Choroid plexus epithelial cell (primary cell): ENCODE measurements around the gene TAF4B.

Experiments used
- DNase-seq: peaks from one replicate; pipeline ENCODE4 v3.0.0-alpha.2; 2010; ENCODE audit warnings: low read depth
- H3K4me3 ChIP-seq: 2 replicates; pipeline ENCODE4 v1.5.1; 2011; ENCODE audit warnings: low read depth, mild to moderate bottlenecking, control low read depth, low read length, moderate library complexity
- TF ChIP-seq, protein P1 (sequence below): conservative IDR thresholded peaks from 2 replicates; pipeline ENCODE4 v1.5.1; 2011; ENCODE audit warnings: low read depth, mild to moderate bottlenecking, control low read depth, inconsistent platforms, low read length, moderate library complexity

The TAF4B gene

GRCh38 chr18:26309281-26309680 is 83.0 kb downstream of the TAF4B start:
- H3K4me3 ChIP-seq, result no peak overlapping the region
- TF ChIP-seq, protein P1, sequence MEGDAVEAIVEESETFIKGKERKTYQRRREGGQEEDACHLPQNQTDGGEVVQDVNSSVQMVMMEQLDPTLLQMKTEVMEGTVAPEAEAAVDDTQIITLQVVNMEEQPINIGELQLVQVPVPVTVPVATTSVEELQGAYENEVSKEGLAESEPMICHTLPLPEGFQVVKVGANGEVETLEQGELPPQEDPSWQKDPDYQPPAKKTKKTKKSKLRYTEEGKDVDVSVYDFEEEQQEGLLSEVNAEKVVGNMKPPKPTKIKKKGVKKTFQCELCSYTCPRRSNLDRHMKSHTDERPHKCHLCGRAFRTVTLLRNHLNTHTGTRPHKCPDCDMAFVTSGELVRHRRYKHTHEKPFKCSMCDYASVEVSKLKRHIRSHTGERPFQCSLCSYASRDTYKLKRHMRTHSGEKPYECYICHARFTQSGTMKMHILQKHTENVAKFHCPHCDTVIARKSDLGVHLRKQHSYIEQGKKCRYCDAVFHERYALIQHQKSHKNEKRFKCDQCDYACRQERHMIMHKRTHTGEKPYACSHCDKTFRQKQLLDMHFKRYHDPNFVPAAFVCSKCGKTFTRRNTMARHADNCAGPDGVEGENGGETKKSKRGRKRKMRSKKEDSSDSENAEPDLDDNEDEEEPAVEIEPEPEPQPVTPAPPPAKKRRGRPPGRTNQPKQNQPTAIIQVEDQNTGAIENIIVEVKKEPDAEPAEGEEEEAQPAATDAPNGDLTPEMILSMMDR, result no peak
- DNase-seq, result peak; percentile 72

DNA sequence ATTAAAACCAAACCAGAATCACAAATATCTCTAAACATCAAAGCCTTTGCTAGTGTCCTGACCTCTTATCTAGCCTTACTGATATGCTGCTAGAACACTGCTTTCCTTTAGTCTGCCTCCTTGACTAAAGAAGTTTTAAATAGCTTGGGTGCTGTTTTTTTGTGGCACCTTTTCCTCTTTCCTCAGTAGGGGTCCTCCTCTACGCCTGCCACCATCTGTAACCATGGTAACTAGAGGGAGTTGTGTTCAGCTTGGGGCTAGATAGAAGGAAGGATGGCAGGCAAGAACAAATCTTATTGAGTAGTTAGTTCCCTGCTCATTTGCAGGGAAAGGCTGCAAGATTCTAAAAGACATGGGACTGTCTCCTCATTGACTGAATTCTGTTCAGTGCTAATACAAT is 86.0 kb downstream of the TAF4B start:
- H3K4me3 ChIP-seq, result no peak overlapping the region
- TF ChIP-seq, protein P1, result no peak
- no peak for DNase-seq

GRCh38 chr18:26317398-26317797 is 91.2 kb downstream of the TAF4B start:
- no peak overlapping the region for H3K4me3 ChIP-seq
- DNase-seq, result peak; percentile 14
- TF ChIP-seq, protein P1, result no peak

DNA sequence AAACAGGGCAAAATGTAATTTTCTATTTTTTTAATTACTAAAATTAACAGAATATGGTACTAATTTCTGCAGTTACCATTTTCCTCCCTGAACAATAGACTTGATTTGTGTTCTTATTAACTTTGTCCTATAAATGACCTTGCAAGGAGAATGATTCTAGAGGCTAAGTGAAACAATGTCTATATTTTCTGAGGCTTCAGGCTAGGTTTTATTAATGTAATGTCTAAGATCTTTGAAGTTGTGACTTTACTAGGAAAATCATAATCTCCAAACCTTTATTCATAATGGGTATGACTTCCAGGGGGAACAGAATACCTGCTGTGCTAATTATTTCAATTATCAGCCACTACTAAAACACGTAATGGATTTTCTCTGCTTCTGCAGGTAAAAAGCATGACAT is 94.4 kb downstream of the TAF4B start:
- DNase-seq, result no peak
- TF ChIP-seq, protein P1, result no peak
- H3K4me3 ChIP-seq, result no peak overlapping the region

DNA sequence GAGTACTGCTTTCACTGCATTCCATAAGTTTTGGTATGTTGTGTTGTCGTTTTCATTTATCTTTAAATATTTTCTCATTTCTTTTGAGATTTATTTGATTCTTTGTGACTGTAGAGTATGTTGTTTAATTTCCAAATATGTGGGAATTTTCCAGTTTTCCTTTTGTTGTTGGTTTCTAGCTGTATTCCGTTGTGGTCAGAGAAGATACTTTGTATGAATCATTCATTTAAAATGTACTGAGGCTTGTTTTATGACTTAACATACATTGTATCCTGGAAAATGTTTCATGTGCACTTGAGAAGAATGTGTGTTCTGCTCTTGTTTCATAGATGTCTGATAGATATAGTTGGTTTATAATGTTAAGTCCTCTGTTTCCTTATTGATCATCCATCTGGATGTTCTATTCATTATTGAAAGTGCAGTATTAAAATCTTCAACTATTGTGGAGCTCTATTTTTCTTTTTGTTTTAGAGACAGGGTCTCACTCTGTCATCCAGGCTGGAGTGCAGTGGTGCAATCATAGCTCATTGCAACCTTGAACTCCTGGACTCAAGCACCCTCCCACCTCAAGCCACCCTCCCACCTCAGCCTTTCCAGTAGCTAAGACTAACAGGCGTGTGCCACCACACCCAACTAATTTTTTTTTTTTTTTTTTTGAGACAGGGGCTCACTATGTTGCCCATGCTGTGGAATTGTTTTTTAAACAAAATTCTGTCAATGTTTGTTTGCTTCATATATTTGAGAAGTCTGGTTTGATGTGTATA is 96.8 kb downstream of the TAF4B start:
- H3K4me3 ChIP-seq, result no peak overlapping the region
- DNase-seq, result peak; percentile 57
- TF ChIP-seq, protein P1, result no peak

DNA sequence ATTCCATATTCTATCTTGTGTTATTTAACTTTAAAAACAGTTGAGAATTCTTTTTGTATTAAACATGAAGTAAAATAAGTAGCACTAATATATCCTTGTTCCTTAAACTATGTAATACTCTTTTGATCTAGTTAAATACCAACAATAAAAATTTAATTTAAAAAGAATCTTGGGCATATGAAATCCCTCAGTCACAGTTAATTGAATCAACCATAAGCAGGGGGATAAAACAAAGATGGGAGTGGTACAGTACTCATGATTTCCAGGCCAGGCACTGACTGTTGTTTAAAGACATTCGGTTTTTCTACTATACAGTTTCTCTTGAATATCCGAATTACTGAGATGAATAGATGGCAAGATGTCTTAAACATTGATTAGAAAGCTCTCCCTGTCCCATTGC is 99.5 kb downstream of the TAF4B start:
- no peak for DNase-seq
- TF ChIP-seq, protein P1, result no peak
- no peak overlapping the region for H3K4me3 ChIP-seq

- TF ChIP-seq, protein P1, result no peak
- DNase-seq, result no peak
- H3K4me3 ChIP-seq, result no peak overlapping the region
Observed at GRCh38 chr18:26327062-26327461, 100.8 kb downstream of the TAF4B start.
